IPS-18a (cell line): Measurements from ENCODE around the gene FAM151A.
A peak's percentile ranks its signal among the peaks of the same experiment; 100 is the strongest.

Experiments used
- H3K27ac ChIP-seq: one replicate; pipeline ENCODE4 v1.5.1; 2013; ENCODE audit warnings: low read length
- H3K27me3 ChIP-seq: one replicate; pipeline ENCODE4 v1.6.1; 2013; ENCODE audit warnings: mild to moderate bottlenecking, low read length; ENCODE audit not compliant: control insufficient read depth, insufficient read depth
- H3K36me3 ChIP-seq: one replicate; pipeline ENCODE4 v1.6.1; 2013; ENCODE audit warnings: low read depth, low read length; ENCODE audit not compliant: control insufficient read depth
- H3K4me1 ChIP-seq: one replicate; pipeline ENCODE4 v1.6.1; 2013; ENCODE audit warnings: low read depth, low read length; ENCODE audit not compliant: control insufficient read depth
- H3K4me3 ChIP-seq: one replicate; pipeline ENCODE4 v1.5.1; 2013; ENCODE audit warnings: low read length
- H3K9ac ChIP-seq: one replicate; pipeline ENCODE4 v1.6.1; 2013; ENCODE audit warnings: mild to moderate bottlenecking, low read length, moderate library complexity
- H3K9me3 ChIP-seq: one replicate; pipeline ENCODE4 v1.6.1; 2013; ENCODE audit warnings: low read depth, low read length; ENCODE audit not compliant: control insufficient read depth

The FAM151A gene

GRCh38 chr1:54571326-54571725 is 52.0 kb downstream of the FAM151A start:
- no peak overlapping the region for H3K27ac ChIP-seq
- H3K9ac ChIP-seq = no peak overlapping the region
- H3K9me3 ChIP-seq = no peaks in the 10 kb centered on the region
- peaks cover 28% of the 10 kb centered on the region for H3K4me1 ChIP-seq
- no peaks in the 10 kb centered on the region for H3K27me3 ChIP-seq
- no peaks in the 10 kb centered on the region for H3K36me3 ChIP-seq
- no peak overlapping the region for H3K4me3 ChIP-seq

DNA sequence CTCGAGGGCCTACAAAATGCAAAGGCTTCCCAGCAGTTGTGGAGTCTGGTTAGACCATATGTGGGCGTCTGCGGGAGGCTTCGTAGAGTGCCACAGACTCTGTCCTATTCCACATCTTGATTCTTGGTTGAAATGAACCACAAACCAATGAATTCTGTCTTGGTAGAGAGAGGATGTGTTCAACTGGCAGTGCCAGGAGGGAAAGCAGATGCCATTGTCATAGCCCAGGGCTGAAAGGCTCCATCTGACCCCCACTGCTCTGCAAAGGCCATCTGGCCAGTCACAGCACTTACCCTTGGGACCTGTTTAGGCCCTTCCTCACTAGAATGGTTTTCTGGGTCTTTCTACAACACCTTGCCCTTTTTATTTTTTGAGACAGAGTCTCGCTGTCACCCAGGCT is 53.2 kb downstream of the FAM151A start:
- no peak overlapping the region for H3K27ac ChIP-seq
- peaks cover 22% of the 10 kb centered on the region for H3K4me1 ChIP-seq

GRCh38 chr1:54569339-54569738 is 54.0 kb downstream of the FAM151A start:
- Histone ChIP-seq H3K27me3 (no peaks in the 10 kb centered on the region), H3K36me3 (no peaks in the 10 kb centered on the region), H3K4me1 (peaks cover 19% of the 10 kb centered on the region), H3K9me3 (no peaks in the 10 kb centered on the region), H3K27ac (no peak overlapping the region), H3K4me3 (no peak overlapping the region), H3K9ac (peak overlapping the region; percentile 2)

More for the DNA sequence above, 53.2 kb downstream of the FAM151A start:
- H3K36me3 ChIP-seq = no peaks in the 10 kb centered on the region
- H3K9me3 ChIP-seq = no peaks in the 10 kb centered on the region
- H3K9ac ChIP-seq = no peak overlapping the region
- no peaks in the 10 kb centered on the region for H3K27me3 ChIP-seq
- no peak overlapping the region for H3K4me3 ChIP-seq

- Histone ChIP-seq H3K4me3 (no peak overlapping the region), H3K27me3 (no peaks in the 10 kb centered on the region), H3K9ac (no peak overlapping the region), H3K36me3 (no peaks in the 10 kb centered on the region), H3K4me1 (peaks cover 21% of the 10 kb centered on the region), H3K27ac (no peak overlapping the region), H3K9me3 (no peaks in the 10 kb centered on the region)
These were observed 55.4 kb downstream of the FAM151A start for GRCh38 chr1:54567961-54568360.

- Histone ChIP-seq H3K27me3 (no peaks in the 10 kb centered on the region), H3K27ac (no peak overlapping the region), H3K9me3 (no peaks in the 10 kb centered on the region), H3K9ac (no peak overlapping the region), H3K4me3 (no peak overlapping the region), H3K36me3 (no peaks in the 10 kb centered on the region), H3K4me1 (peaks cover 19% of the 10 kb centered on the region)
These were observed 56.7 kb downstream of the FAM151A start for GRCh38 chr1:54566438-54567141.

GRCh38 chr1:54565113-54565501 is 58.2 kb downstream of the FAM151A start:
- H3K4me1 ChIP-seq = peaks cover 11% of the 10 kb centered on the region
- H3K36me3 ChIP-seq = no peaks in the 10 kb centered on the region
- no peak overlapping the region for H3K4me3 ChIP-seq
- no peaks in the 10 kb centered on the region for H3K9me3 ChIP-seq
- H3K27ac ChIP-seq = no peak overlapping the region
- H3K27me3 ChIP-seq = no peaks in the 10 kb centered on the region
- no peak overlapping the region for H3K9ac ChIP-seq

GRCh38 chr1:54564312-54565112 is 58.8 kb downstream of the FAM151A start:
- Histone ChIP-seq H3K9me3 (no peaks in the 10 kb centered on the region), H3K36me3 (no peaks in the 10 kb centered on the region), H3K27ac (no peak overlapping the region), H3K9ac (no peak overlapping the region), H3K4me3 (no peak overlapping the region), H3K27me3 (no peaks in the 10 kb centered on the region), H3K4me1 (peaks cover 5% of the 10 kb centered on the region)

DNA sequence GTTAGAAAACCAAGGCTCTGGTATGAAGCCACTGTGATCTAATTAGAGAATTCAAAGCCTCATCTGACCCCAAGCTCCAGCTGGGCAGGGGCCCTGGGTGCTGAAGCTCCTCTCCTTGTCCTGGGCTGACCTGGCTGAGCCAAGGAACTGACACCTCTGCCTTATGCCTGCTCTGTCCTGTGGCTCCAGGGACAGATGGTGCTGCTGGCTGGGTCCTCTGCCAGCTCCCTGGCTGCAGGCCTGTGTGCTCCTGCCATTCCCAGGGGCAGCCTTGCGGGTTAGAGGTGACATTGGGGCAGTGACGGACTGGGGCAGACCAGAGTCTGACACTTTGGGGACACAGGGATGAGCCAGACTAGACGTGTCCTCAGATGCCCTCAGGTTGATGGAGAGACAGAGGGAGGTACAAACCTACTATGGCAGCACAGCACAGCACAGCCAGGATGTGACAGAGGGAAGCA is 63.5 kb downstream of the FAM151A start:
- H3K4me3 ChIP-seq = no peak overlapping the region
- no peaks in the 10 kb centered on the region for H3K36me3 ChIP-seq
- H3K27ac ChIP-seq = no peak overlapping the region
- H3K27me3 ChIP-seq = no peaks in the 10 kb centered on the region
- H3K9me3 ChIP-seq = no peaks in the 10 kb centered on the region
- no peak overlapping the region for H3K9ac ChIP-seq
- peaks cover 3% of the 10 kb centered on the region for H3K4me1 ChIP-seq
